ENCODE results near the gene MYT1.

DNA sequence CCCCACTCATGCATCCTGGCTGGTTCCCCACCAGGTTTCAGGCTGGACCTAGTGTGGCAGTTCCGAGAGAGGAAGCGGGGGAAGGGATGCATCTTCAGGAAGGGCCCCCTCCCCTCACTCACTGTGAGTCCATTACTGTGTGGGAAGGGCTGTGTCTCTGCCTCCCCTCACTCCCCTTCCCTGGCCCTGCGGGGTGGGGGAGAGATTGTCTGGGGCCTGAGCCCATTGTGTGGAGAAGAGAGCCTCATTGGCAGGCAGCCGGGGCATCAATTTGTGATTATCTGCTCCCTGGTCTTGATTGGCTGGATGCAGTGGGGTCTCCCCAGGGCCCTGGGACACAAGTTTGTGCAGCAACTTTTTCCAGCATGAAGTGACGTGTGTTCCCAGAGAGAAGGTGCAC, 4.1 kb upstream of the MYT1 start:
- TF ChIP-seq ZNF423 (CRISPR knock-in tag; IDR thresholded peaks at IDR 0.05): no peak
- no peak for TF ChIP-seq NFYB (CRISPR knock-in tag; conservative IDR thresholded peaks at IDR 0.05; ENCODE audit: low read depth)
- TF ChIP-seq, protein P1, sequence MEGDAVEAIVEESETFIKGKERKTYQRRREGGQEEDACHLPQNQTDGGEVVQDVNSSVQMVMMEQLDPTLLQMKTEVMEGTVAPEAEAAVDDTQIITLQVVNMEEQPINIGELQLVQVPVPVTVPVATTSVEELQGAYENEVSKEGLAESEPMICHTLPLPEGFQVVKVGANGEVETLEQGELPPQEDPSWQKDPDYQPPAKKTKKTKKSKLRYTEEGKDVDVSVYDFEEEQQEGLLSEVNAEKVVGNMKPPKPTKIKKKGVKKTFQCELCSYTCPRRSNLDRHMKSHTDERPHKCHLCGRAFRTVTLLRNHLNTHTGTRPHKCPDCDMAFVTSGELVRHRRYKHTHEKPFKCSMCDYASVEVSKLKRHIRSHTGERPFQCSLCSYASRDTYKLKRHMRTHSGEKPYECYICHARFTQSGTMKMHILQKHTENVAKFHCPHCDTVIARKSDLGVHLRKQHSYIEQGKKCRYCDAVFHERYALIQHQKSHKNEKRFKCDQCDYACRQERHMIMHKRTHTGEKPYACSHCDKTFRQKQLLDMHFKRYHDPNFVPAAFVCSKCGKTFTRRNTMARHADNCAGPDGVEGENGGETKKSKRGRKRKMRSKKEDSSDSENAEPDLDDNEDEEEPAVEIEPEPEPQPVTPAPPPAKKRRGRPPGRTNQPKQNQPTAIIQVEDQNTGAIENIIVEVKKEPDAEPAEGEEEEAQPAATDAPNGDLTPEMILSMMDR (IDR thresholded peaks at IDR 0.05): no peak
- TF ChIP-seq, protein P2, sequence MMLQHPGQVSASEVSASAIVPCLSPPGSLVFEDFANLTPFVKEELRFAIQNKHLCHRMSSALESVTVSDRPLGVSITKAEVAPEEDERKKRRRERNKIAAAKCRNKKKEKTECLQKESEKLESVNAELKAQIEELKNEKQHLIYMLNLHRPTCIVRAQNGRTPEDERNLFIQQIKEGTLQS (CRISPR knock-in tag; conservative IDR thresholded peaks at IDR 0.05): no peak
- TF ChIP-seq, protein P3, sequence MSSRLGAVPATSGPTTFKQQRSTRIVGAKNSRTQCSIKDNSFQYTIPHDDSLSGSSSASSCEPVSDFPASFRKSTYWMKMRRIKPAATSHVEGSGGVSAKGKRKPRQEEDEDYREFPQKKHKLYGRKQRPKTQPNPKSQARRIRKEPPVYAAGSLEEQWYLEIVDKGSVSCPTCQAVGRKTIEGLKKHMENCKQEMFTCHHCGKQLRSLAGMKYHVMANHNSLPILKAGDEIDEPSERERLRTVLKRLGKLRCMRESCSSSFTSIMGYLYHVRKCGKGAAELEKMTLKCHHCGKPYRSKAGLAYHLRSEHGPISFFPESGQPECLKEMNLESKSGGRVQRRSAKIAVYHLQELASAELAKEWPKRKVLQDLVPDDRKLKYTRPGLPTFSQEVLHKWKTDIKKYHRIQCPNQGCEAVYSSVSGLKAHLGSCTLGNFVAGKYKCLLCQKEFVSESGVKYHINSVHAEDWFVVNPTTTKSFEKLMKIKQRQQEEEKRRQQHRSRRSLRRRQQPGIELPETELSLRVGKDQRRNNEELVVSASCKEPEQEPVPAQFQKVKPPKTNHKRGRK (CRISPR knock-in tag; IDR thresholded peaks at IDR 0.05; ENCODE audit: borderline replicate concordance): no peak
- TF ChIP-seq, protein P4, sequence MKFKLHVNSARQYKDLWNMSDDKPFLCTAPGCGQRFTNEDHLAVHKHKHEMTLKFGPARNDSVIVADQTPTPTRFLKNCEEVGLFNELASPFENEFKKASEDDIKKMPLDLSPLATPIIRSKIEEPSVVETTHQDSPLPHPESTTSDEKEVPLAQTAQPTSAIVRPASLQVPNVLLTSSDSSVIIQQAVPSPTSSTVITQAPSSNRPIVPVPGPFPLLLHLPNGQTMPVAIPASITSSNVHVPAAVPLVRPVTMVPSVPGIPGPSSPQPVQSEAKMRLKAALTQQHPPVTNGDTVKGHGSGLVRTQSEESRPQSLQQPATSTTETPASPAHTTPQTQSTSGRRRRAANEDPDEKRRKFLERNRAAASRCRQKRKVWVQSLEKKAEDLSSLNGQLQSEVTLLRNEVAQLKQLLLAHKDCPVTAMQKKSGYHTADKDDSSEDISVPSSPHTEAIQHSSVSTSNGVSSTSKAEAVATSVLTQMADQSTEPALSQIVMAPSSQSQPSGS (CRISPR knock-in tag; IDR thresholded peaks at IDR 0.05; ENCODE audit: borderline replicate concordance, low read depth): no peak
- TF ChIP-seq, protein P5, sequence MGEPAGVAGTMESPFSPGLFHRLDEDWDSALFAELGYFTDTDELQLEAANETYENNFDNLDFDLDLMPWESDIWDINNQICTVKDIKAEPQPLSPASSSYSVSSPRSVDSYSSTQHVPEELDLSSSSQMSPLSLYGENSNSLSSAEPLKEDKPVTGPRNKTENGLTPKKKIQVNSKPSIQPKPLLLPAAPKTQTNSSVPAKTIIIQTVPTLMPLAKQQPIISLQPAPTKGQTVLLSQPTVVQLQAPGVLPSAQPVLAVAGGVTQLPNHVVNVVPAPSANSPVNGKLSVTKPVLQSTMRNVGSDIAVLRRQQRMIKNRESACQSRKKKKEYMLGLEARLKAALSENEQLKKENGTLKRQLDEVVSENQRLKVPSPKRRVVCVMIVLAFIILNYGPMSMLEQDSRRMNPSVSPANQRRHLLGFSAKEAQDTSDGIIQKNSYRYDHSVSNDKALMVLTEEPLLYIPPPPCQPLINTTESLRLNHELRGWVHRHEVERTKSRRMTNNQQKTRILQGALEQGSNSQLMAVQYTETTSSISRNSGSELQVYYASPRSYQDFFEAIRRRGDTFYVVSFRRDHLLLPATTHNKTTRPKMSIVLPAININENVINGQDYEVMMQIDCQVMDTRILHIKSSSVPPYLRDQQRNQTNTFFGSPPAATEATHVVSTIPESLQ (CRISPR knock-in tag; IDR thresholded peaks at IDR 0.05): no peak
- TF ChIP-seq TP53 (CRISPR knock-in tag; IDR thresholded peaks at IDR 0.05): no peak
- TF ChIP-seq, protein P6, sequence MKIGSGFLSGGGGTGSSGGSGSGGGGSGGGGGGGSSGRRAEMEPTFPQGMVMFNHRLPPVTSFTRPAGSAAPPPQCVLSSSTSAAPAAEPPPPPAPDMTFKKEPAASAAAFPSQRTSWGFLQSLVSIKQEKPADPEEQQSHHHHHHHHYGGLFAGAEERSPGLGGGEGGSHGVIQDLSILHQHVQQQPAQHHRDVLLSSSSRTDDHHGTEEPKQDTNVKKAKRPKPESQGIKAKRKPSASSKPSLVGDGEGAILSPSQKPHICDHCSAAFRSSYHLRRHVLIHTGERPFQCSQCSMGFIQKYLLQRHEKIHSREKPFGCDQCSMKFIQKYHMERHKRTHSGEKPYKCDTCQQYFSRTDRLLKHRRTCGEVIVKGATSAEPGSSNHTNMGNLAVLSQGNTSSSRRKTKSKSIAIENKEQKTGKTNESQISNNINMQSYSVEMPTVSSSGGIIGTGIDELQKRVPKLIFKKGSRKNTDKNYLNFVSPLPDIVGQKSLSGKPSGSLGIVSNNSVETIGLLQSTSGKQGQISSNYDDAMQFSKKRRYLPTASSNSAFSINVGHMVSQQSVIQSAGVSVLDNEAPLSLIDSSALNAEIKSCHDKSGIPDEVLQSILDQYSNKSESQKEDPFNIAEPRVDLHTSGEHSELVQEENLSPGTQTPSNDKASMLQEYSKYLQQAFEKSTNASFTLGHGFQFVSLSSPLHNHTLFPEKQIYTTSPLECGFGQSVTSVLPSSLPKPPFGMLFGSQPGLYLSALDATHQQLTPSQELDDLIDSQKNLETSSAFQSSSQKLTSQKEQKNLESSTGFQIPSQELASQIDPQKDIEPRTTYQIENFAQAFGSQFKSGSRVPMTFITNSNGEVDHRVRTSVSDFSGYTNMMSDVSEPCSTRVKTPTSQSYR (CRISPR knock-in tag; IDR thresholded peaks at IDR 0.05): no peak
- TF ChIP-seq, protein P7, sequence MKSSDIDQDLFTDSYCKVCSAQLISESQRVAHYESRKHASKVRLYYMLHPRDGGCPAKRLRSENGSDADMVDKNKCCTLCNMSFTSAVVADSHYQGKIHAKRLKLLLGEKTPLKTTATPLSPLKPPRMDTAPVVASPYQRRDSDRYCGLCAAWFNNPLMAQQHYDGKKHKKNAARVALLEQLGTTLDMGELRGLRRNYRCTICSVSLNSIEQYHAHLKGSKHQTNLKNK (CRISPR knock-in tag; IDR thresholded peaks at IDR 0.05): no peak
- TF ChIP-seq SMAD3 (CRISPR knock-in tag; IDR thresholded peaks at IDR 0.05; ENCODE audit: borderline replicate concordance): no peak
- TF ChIP-seq, protein P8, sequence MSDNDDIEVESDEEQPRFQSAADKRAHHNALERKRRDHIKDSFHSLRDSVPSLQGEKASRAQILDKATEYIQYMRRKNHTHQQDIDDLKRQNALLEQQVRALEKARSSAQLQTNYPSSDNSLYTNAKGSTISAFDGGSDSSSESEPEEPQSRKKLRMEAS (CRISPR knock-in tag; IDR thresholded peaks at IDR 0.05): no peak
- TF ChIP-seq FOXJ3 (CRISPR knock-in tag; IDR thresholded peaks at IDR 0.05; ENCODE audit: borderline replicate concordance): no peak
